Left ventricle myocardium inferior (tissue), 1 donor: ENCODE data around the gene PCID2. TPM values are rescaled to one million over a fixed set of nuclear protein-coding genes. Genes with fewer than 3 reads are reported as not detected.

ENCODE experiments used
- DNase-seq: peaks from one replicate; pipeline ENCODE4 v3.0.0-alpha.2; 2020
- H3K27ac ChIP-seq: fragments of 200-600 bp; replicated peaks from 2 replicates; pipeline ENCODE4 v1.8.0; 2021
- H3K27me3 ChIP-seq: fragments of 200-600 bp; 2 replicates; pipeline ENCODE4 v1.8.0; 2021; ENCODE audit warnings: low read depth
- H3K36me3 ChIP-seq: fragments of 200-600 bp; 2 replicates; pipeline ENCODE4 v1.8.0; 2021
- H3K4me1 ChIP-seq: fragments of 200-600 bp; 2 replicates; pipeline ENCODE4 v1.8.0; 2021
- H3K4me3 ChIP-seq: fragments of 200-600 bp; 2 replicates; pipeline ENCODE4 v1.8.0; 2021; ENCODE audit warnings: mild to moderate bottlenecking, moderate library complexity
- H3K9me3 ChIP-seq: fragments of 200-600 bp; replicated peaks from 2 replicates; pipeline ENCODE4 v1.8.0; 2021
- CTCF ChIP-seq: fragments of 200-600 bp; IDR thresholded peaks from 2 replicates; pipeline ENCODE4 v1.8.0; 2021; ENCODE audit warnings: antibody characterized with exemption, mild to moderate bottlenecking, borderline replicate concordance
- intact Hi-C: fragments of 100-400 bp; cut with micrococcal nuclease; formaldehyde crosslinking; loops from one replicate; pipeline ENCODE4 v1.11.0; 2022
- total RNA-seq: library from RNA; stranded (reverse); fragmentation: NEBNext Ultra II Directional; extraction: Animal tissue kit (Norgen Biotek cat#: 25700); gene quantifications from one replicate; pipeline ENCODE4 v1.2.1, GENCODE V29; 2021
- donor health status: DM: no; HTN: yes; CAD: no; lungs with severe emphysema.

The PCID2 gene
- total RNA-seq, 1 donor from 2014 or later, result 54.5 TPM

GRCh38 chr13:113167575-113167974 lies 40.9 kb downstream of the PCID2 start:
- Histone ChIP-seq H3K27ac (no peak overlapping the region), H3K9me3 (peaks cover 8% of the 10 kb centered on the region), H3K36me3 (peaks cover 36% of the 10 kb centered on the region), H3K4me3 (no peak overlapping the region), H3K27me3 (peaks cover 9% of the 10 kb centered on the region), H3K4me1 (peaks cover 19% of the 10 kb centered on the region)
- intact Hi-C loops, result no loop called here
- DNase-seq, result no peak
- no peak for TF ChIP-seq CTCF

- Histone ChIP-seq H3K36me3 (peaks cover 36% of the 10 kb centered on the region), H3K4me3 (no peak overlapping the region), H3K27me3 (peaks cover 9% of the 10 kb centered on the region), H3K27ac (no peak overlapping the region), H3K9me3 (peaks cover 8% of the 10 kb centered on the region), H3K4me1 (peaks cover 19% of the 10 kb centered on the region)
- intact Hi-C loops, result no loop called here
- no peak for TF ChIP-seq CTCF
- DNase-seq, result no peak
Measured at GRCh38 chr13:113167155-113167554, 41.3 kb downstream of the PCID2 start.

GRCh38 chr13:113166681-113167080 lies 41.8 kb downstream of the PCID2 start:
- no peak for TF ChIP-seq CTCF
- H3K27me3 ChIP-seq, result peaks cover 9% of the 10 kb centered on the region
- H3K9me3 ChIP-seq, result peaks cover 8% of the 10 kb centered on the region
- H3K36me3 ChIP-seq, result peaks cover 33% of the 10 kb centered on the region
- peaks cover 19% of the 10 kb centered on the region for H3K4me1 ChIP-seq
- no peak for DNase-seq
- intact Hi-C loops, result no loop called here
- no peak overlapping the region for H3K4me3 ChIP-seq
- H3K27ac ChIP-seq, result no peak overlapping the region

GRCh38 chr13:113166266-113166665 lies 42.2 kb downstream of the PCID2 start:
- Histone ChIP-seq H3K27ac (no peak overlapping the region), H3K27me3 (peaks cover 13% of the 10 kb centered on the region), H3K9me3 (peaks cover 8% of the 10 kb centered on the region), H3K36me3 (peaks cover 29% of the 10 kb centered on the region), H3K4me3 (no peak overlapping the region), H3K4me1 (peaks cover 19% of the 10 kb centered on the region)
- no peak for TF ChIP-seq CTCF
- intact Hi-C loops, result no loop called here
- no peak for DNase-seq

- Histone ChIP-seq H3K4me3 (no peak overlapping the region), H3K9me3 (peaks cover 8% of the 10 kb centered on the region), H3K4me1 (peaks cover 6% of the 10 kb centered on the region), H3K27me3 (peaks cover 31% of the 10 kb centered on the region), H3K27ac (no peak overlapping the region), H3K36me3 (peaks cover 22% of the 10 kb centered on the region)
- no peak for DNase-seq
- TF ChIP-seq CTCF, result no peak
- intact Hi-C loops, result no loop called here
Measured at GRCh38 chr13:113164492-113164891, 44.0 kb downstream of the PCID2 start.
